Stimulated activated CD8-positive, alpha-beta memory T cell treated with anti-CD3 and anti-CD28 coated beads, Interleukin-15, amount 100 ng/mL, for 48 hours (primary cell): Measurements from ENCODE around the gene AGBL4.
"Not testable (repeated sequence)": the region's sequence is repeated elsewhere in the genome, so short reads cannot be mapped to it uniquely, and the experiment has no call there.

Source experiments
- DNase-seq, 2 donors: peaks; one replicate each; pipeline ENCODE4 v3.0.0-alpha.2; 2020; ENCODE audit warnings: low read depth in 2 of 2

Gene AGBL4

GRCh38 chr1:49028396-49028795 is 995.4 kb downstream of the AGBL4 start:
- no peak for DNase-seq

- DNase-seq = no peak
These were observed 997.4 kb downstream of the AGBL4 start for GRCh38 chr1:49026230-49026811.

GRCh38 chr1:49016030-49016977 is 1007.5 kb downstream of the AGBL4 start:
- DNase-seq = no peak

- no peak for DNase-seq
These were observed 1010.7 kb downstream of the AGBL4 start for GRCh38 chr1:49013079-49013478.

- DNase-seq = not testable (repeated sequence)
These were observed 1020.8 kb downstream of the AGBL4 start for GRCh38 chr1:49002981-49003380.

- no peak for DNase-seq
These were observed 1024.4 kb downstream of the AGBL4 start for GRCh38 chr1:48999321-48999720.

- DNase-seq = no peak
These were observed 1027.4 kb downstream of the AGBL4 start for GRCh38 chr1:48996311-48996710.

- DNase-seq = no peak
These were observed 1035.0 kb downstream of the AGBL4 start for GRCh38 chr1:48988633-48989197.

GRCh38 chr1:48979940-48980339 is 1043.8 kb downstream of the AGBL4 start:
- no peak for DNase-seq

GRCh38 chr1:48978413-48978812 is 1045.3 kb downstream of the AGBL4 start:
- no peak for DNase-seq

GRCh38 chr1:48977273-48977672 is 1046.5 kb downstream of the AGBL4 start:
- DNase-seq = no peak

GRCh38 chr1:48969971-48970370 is 1053.8 kb downstream of the AGBL4 start:
- no peak for DNase-seq

GRCh38 chr1:48967318-48967717 is 1056.4 kb downstream of the AGBL4 start:
- no peak for DNase-seq

- DNase-seq = no peak
These were observed 1057.2 kb downstream of the AGBL4 start for GRCh38 chr1:48966583-48966982.

GRCh38 chr1:48960320-48960719 is 1063.4 kb downstream of the AGBL4 start:
- DNase-seq = no peak

- DNase-seq = no peak
These were observed 1068.0 kb downstream of the AGBL4 start for GRCh38 chr1:48955774-48956173.

GRCh38 chr1:48953617-48954016 is 1070.1 kb downstream of the AGBL4 start:
- no peak for DNase-seq

- DNase-seq = no peak
These were observed 1075.2 kb downstream of the AGBL4 start for GRCh38 chr1:48948562-48948961.

- DNase-seq = no peak
These were observed 1075.8 kb downstream of the AGBL4 start for GRCh38 chr1:48947761-48948537.

- DNase-seq = no peak
These were observed 1077.7 kb downstream of the AGBL4 start for GRCh38 chr1:48946070-48946469.

- no peak for DNase-seq
These were observed 1078.9 kb downstream of the AGBL4 start for GRCh38 chr1:48944811-48945210.

GRCh38 chr1:48943826-48944225 is 1079.9 kb downstream of the AGBL4 start:
- no peak for DNase-seq
